NCI-H460 (cell line): ENCODE results near the gene TNS3. TPM values are rescaled to one million over a fixed set of nuclear protein-coding genes. Genes with fewer than 3 reads are reported as not detected.
"Not testable (repeated sequence)": the region's sequence is repeated elsewhere in the genome, so short reads cannot be mapped to it uniquely, and the experiment has no call there.

Experiments used
- DNase-seq: peaks from one replicate; pipeline ENCODE4 v3.0.0-alpha.2; 2016; ENCODE audit warnings: low read depth; ENCODE audit errors: extremely low read depth
- total RNA-seq: library from RNA; depleted of rRNA; stranded (reverse); fragments of >200 nt; shearing (Covaris generic); gene quantifications from 2 replicates; pipeline ENCODE4 v1.2.3, GENCODE V29; 2014

Gene TNS3
- total RNA-seq, 1 experiment from 2014 or later: 20.0 TPM

DNA sequence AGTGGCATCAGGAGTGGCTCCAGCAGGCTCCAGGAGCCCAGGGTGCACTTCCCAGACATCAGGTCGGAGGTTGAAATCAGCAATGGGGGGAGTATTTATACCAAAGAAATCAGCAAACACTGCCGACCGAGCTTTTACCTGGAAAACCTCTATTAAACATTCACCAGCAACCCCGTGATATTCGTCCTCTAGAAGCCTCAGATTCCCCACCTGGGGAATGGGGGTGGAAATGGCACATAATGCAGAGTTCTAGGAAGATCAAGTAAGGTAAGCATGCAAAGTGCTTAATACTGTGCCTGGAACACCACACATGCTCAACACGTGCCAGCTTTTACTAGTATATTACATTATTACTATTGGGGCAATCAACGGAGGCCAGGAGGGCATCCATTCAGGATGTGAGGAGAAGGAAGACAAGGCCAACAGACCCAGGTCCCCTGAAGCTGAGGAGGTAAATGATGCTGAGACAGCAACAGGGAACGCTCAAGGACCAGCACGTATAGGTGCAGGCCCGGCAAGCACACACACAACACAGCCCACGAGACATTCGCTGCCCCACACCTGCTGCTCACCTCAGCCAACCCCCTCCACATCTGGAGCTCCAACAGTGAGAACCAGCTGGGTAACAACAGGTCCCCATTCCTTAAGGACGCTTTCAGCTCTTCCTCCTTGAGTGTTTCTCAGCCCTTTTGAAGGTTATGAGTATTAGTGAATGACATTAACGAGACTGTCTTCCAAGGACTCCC is 125.5 kb downstream of the TNS3 start:
- no peak for DNase-seq

DNA sequence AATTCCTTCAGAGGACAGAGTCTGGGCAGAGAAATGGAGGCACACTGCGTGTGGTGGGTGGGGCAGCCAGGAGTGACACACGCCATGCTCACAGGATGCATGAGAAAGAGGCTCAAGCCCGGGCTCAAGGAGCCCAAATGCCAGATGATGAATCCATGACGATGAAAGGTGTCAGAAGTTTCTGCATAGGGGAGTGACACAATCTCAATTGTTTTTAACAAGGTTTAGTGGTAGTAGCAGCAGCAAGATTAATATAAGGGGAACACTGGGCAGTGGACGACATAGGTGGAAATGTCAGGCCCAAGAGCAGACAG is 126.1 kb downstream of the TNS3 start:
- DNase-seq: no peak

DNA sequence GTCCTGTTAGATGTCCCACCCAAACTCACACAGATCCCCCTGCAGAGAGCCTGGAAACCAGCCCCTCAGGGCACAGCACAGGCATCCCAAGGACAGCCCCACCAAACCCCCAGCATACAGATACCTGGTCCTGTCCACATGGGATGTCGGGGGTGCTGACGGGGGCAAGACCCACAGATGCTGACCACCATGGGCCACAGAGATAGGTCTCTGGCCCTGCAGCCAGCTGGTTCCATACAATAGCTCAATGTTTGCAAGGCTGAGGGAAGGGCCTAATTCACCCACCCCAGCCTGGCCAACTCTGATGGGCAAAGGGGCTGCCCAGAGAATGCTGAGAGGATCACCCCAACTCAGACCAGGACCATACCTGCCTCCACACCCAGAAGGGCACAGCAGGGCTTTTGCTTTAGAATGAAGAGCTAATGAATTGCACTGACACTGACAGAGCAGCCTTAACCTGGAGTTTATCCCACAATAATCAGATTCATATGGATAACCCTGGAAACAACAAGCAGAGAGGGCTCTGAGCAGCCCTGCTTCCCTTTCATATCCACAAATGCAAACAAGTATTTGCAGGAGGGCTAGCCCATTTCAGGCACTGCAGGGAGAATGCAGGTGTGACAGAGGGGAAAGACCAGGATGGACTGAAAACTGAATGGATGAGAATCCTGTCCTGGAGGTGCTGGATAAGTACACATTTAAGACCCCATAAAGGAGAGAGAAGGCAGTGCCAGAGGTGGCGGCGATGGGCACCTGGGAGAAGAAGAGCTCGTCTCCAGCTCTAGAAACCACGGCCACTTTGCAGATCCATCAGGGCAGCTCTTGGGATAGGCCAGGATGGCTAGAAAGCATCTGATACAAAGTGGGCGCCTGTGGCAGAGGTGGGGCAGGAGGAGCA is 126.7 kb downstream of the TNS3 start:
- no peak for DNase-seq

DNA sequence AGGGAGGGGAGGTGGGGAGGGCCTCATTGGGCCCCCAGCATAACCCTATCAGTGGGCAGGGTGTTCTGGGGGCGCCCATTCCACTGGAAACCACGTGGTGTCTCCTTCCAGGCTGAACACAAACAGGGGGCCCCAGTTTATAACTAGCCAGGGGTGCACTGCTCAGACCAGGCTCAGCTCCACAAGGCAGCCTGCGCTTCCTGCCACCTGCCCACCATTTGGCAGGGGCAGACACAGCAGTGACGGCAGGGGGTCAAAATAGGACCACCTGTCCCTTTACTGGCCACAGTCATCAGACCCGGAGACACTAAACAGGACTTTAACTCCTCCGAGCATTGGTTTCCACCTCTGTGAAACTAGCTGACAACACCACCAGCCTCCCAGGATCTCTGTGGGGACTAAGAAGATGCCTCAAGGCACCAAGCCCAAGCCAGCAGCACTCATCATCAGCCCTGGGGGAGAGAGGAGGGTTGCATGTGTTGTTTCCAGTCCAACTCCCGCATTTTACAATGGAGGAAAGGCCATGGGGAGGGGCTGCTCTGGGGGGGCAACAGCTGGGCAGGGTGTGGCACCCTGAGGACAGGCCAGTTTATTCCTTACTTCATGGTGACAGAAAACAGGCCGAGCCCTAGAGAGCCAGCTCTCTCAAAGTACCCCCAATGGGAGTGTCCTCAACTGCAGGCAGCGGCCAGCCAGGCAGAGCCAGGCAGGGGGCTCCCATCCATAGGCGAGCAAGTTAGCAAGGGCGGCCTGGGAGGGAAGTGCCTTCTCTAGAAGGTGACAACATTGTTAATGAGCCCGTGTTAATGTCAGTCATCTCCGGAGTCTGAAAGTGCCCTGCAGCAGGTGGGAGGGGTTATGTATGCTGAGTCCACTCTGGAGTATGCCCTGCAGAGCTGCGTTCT is 127.6 kb downstream of the TNS3 start:
- no peak for DNase-seq

DNA sequence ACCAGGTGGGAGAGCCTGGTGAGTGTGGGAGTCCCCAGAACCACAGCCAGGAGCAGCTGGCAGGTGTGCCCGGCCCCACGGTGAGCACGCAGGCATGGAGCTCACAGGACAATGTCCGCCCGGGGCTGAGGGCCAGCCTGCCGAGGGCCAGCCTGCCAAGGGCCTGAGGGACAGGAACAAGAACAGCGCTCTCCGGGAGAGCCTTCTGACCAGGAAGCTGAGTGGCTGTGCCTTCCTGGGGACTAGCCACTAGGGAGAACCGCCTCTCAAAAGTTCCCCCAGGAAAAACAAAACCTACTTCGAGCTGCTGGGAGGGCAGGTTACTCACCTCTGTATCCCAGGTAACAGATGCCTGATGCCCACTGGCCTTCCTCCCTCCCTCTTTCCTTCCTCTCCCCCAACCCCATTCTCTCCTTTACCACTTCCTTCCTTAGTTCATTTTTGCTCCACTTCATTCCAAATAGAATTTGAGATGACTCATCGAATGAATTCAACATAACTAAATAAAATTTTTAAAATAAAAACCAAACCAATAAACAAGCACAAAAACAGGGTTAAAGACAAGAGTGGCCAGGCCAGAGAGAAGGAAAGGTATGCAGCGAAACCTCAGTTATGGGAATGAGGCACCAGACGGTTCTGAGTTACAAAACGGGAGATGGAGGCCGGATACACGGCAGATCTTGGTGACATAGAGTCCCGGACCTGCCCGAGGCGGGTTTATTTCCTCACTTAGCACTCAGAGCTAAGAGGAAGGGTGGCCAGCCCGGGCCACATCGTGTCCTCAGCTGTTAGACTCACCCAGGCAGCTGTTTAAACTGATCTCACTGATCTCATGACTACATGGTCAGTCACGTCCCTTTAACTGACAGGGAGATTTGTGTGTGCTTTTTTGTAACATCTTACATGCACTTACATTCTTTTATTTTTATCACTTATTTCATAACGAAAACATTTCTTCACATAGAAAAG is 128.5 kb downstream of the TNS3 start:
- DNase-seq: no peak

DNA sequence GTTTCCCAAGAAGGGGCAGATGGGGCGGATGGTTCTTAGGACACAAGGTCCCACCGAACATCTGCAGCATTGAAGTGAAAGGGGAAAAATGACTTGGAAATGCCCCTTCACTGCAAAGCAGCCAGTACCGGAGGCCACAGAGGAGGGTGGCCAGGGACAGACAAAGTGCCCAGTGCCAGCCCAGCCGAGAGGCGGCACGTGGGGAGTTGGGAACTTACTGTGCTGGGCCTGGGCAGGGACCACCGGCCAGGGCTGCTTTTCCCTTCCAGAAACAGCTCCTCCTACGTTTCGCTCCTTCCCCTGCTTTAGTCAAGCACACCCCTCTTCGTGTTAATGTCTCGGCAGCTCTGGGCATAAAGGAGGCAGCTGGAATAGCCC is 129.2 kb downstream of the TNS3 start:
- no peak for DNase-seq

DNA sequence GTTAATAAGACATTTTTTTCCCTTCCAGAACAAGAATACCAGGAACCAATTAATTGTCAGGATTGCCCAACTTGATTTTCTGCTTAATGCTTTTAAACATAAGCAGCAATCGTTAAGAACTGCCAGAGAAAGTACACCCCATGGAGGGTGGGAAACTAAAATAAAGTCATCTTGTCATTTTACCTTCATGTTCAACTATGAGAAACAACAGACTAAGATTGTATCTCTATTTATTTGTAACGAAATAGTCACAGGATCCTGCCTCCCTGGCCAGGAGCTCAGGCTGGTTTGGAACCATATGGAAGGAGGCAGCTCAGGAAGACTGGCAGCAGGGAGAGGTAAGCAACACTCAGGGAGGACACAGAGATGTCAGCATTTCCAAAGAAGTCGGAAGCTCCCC is 129.6 kb downstream of the TNS3 start:
- DNase-seq: no peak

DNA sequence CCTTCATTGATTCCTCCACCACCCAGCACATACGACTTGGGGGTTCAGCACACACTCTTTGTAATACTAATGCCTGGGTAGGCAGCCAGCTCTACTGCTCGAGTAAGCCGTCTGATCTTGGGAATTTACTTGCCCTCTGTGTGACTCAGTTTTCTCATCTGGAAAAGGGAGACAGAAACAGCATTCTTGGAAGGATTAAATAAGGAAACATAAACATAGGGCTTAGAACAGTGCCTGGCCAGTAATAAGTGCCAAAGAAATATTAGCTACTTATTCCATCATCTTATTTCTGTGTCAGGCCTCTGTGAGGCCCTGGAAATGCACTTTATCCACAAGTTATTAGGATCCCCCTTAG is 130.1 kb downstream of the TNS3 start:
- DNase-seq: no peak

DNA sequence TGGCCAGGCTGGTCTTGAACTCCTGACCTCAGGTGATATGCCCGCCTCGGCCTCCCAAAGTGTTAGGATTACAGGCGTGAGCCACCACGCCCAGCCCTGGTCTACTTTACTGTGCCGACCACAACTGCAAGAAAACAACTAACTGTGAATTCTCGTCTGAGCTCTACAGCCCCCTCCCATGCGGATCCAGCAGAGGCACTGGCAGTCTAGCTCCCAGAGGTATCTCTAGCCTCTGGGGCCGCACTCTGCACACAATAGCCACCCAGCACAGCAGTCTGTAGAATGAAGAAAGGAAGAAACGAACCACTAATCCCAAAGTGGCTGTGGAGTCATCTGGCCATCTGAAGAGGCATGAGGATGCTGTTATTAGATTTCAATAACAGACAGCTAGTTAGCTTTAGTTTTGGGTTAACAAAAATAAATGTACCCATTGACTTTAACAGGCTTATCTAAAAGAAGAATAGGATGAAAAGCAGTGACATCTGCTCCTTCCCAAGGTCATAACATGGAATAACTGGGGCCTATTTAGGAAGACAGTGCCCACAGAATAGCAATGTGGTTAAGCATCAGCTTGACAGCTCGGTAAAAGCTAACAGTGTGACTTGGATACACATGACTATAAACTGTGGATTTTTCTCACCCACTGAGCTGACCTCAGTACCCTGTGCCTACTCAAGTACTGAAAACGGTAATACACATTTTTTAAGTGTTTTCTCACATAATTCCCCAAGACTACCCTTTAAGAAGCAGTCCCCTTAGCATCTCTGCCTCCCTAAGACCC is 131.9 kb downstream of the TNS3 start:
- DNase-seq: no peak

DNA sequence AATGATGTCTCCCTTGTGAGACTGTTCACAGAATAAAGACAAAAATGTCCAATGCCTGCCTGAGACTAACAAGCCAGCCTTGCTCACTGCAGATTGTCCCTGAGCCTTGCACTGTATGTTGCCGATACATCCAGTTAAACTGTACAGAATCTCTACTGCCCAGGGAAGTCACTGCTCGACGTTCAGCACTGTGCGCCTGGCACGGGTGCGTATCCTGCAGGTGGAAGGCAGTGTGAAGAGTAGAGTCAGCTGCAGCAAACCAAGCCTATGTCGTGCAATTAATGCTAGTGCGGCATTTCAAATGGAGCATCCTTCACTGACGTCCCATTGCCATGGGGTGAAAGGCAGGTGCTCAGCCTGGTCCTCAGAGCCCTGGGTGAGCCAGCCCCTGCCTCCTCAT is 132.9 kb downstream of the TNS3 start:
- DNase-seq: no peak

DNA sequence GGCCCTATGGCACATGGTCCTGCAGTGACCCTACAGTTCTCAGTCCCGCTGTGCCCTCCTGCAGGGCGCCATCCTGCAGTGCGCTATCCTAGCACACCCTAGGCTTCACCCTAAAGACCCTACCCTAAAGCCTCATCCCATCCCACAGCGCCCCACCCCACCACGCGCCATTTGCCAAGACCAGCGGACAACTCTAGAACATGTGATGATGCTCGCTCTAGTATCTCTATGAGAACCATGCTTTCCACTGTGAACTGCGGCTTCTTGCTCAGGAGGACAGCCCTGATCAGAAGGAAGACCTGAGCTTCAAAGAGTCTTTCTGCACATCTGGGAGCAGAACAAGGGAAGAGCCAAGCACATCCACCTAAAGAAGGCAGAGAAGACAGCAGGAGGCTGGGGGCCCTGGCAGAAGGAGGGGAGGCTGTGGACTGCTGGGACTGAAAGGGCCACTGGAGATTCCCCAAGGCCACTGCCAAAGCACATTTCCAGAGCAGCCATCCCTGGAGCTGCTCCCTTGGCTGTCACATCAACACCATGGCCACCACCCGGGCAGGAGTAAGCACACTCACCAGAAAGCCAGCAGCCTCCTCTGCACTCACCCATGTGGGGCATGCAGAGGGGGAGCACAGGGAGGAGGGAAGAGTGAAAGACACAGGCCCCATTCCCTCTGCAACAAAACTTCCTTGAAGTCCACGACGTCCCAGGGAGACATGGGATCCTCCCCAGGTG is 134.1 kb downstream of the TNS3 start:
- no peak for DNase-seq

DNA sequence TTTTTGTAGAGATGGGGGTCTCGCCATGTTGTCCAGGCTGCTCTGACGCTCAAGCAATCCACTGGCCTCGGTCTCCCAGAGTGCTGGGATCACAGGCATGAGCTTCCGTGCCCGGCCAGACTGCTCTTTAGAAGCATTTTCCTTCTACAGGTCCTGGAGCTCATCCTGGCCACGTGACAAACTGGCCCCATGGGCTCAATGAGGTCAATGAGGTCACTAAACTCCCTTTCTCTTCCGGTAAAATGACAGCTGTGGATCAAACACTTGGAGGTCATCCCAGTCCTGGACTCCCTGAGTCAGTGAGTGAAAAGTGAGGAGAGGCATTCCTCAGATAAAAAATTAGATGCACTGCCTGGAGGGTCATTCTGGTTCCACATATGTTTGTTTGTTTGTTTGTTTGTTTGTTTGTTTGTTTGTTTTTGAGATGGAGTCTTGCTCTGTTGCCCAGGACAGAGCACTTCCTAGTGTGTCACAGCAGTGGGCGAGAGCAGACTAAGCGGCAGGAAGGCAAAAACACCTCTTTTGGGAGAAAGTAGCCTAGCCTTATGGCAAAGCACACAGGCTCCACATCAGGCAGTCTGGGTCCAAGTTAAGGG is 134.9 kb downstream of the TNS3 start:
- DNase-seq: no peak

DNA sequence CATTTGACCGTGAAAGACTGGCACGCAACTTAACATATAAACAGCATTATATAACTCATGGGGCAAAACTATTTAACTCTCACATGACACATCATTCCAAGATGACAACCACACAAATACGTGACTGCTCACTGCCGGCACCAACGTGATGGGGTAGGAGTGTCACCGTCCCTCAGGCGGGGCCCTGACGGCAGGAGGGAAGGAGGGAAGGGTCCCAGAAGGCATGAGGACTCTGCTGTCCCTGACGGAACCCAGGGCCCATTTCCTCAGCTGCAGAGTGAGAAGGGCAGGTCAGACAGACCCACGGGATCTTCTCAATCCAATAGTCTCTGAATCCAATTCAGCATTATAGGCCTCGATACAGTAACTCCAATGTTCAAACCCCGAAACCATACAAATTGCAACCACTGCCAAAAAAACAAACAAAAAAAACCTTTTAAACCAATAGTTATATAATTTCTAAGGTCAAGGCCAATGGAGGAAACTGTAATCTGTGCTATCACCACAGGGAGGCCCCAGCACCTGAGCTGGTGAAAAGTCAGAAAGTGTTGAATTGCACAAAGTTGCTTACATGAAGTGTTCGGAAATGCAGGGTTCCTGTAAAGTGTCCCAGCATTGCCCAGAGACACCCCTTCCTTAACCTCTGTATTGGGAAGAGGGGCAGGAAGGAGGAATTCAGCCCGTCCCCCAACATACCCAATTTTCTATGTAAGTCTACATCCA is 137.4 kb downstream of the TNS3 start:
- DNase-seq: no peak

DNA sequence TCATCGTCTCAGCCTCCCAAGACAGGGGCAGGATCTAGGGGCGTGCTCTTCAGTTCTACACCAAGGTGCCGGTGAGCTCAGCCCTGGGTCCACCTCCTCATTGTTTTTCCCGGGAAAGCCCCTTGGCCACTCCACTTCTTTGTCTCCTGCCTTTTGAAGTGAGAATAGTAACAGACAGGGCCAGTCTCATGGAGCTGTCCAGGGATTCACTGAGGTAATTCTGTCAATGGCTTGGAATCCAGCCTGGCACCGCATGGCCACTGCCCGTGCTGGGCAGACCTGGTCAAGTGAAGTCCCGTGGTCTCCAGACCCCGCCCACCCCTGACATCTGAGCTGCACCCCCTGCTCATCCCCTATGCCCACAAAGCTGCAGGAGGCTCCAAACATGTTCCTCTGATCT is 138.9 kb downstream of the TNS3 start:
- DNase-seq: no peak

DNA sequence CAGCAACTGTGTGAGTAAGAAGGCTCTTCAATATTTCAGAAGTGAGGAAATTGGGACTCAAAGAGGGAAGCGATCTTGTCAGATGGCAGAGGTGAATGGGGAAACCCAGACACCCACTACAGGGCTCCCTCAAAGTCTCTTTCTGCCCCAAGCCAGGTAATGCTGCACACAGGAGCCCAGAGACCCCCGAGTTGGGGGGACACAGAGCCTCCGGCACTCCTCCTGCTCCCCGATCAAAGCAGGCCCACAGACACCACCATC is 139.4 kb downstream of the TNS3 start:
- no peak for DNase-seq

DNA sequence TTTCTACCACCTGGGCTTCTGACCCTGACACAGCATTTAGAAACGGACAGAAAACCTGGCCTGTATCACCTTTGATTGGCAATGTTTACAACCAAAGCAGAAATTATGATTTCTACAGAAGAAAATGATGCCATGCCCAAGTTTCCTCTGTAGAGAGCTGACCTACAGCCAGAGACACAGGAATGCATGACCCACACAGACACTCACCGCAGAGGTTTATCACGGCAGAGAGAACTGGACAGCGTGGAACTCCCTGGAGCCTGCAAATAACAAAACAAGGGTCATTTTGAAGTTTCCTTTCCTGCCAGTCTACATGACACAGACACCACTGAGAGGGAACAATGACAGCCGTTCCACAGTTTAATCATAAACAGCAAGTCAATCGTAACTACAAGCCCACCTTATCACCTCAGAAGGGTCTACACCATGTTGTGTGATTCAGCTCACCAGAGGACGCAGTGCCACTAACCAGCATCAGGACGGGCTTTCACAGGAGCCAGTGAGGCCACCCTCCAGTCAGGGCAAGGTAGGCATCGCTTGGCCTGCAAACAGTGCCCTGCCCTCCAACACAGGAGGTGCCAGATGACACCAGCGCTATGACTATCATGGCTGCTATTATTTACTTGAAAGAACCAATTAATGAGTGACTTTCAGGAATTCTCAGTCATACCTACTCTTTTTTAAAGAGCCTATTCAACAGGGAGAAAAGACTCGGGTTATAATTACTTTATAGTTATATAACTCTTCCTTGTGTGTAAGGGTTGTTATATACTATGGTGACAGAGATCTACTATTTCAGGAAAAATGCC is 139.9 kb downstream of the TNS3 start:
- no peak for DNase-seq

DNA sequence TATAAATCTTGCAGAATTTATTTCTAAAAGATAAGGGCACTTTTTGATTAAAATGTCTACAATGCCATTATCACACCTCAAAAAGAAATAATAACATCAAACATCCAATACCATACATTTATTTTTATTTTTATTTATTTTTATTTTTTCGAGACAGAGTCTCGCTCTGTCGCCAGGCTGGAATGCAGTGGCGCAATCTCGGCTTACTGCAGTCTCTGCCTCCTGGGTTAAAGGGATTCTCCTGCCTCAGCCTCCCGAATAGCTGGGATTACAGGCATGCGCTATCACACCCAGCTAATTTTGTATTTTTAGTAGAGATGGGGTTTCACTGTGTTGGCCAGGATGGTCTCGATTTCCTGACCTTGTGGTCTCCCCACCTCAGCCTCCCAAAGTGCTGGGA is 140.9 kb downstream of the TNS3 start:
- not testable (repeated sequence) for DNase-seq
